Measurements from ENCODE around the gene UBE2L5. TPM values are rescaled to one million over a fixed set of nuclear protein-coding genes. Genes with fewer than 3 reads are reported as not detected.

The UBE2L5 gene
- total RNA-seq, 2 experiments from 2014 or later: not detected

- CTCF ChIA-PET: no interaction called here
These were observed 1.6 kb downstream of the UBE2L5 start for GRCh38 chr13:30423891-30424290.

GRCh38 chr13:30429235-30429634, 6.9 kb downstream of the UBE2L5 start:
- Mint-ChIP-seq H3K36me3 (ENCODE audit: low read depth) (no peaks in the 10 kb centered on the region), H3K9me3 (no peaks in the 10 kb centered on the region), H3K27ac (no peak overlapping the region), H3K4me3 (no peak overlapping the region), H3K27me3 (no peaks in the 10 kb centered on the region), H3K4me1 (ENCODE audit: low read depth) (peaks cover 29% of the 10 kb centered on the region)
- DNase-seq (no peak), ATAC-seq (no peak)
- TF ChIP-seq CTCF (IDR thresholded peaks at IDR 0.05): no peak
- ChIA-PET CTCF (interaction anchor here (0.9 to 1.6 kb wide), 3 partner anchors 35 to 297 kb away, joined by 3 to 4 read pairs (median 3); no protein-coding TSS in a partner anchor), POLR2A (interaction anchor here (0.7 to 2.9 kb wide), 6 partner anchors 9 to 35 kb away, joined by 3 to 10 read pairs (median 4); no protein-coding TSS in a partner anchor)
- intact Hi-C loops (cut with micrococcal nuclease): no loop called here

More at GRCh38 chr13:30423891-30424290, 1.6 kb downstream of the UBE2L5 start:
- POLR2A ChIA-PET: interaction anchor here (1.5 kb wide), 1 partner anchor 42 kb away, joined by 5 read pairs; the partner anchor contains the start of gene HMGB1
- DNase-seq: no peak
- no peak for TF ChIP-seq CTCF (IDR thresholded peaks at IDR 0.05)
- no peaks in the 10 kb centered on the region for H3K36me3 Mint-ChIP-seq (ENCODE audit: low read depth)
- peaks cover 16% of the 10 kb centered on the region for H3K4me1 Mint-ChIP-seq (ENCODE audit: low read depth)
- no peak for ATAC-seq
- H3K9me3 Mint-ChIP-seq: no peaks in the 10 kb centered on the region
- H3K27ac Mint-ChIP-seq: no peak overlapping the region
- peaks cover 2% of the 10 kb centered on the region for H3K27me3 Mint-ChIP-seq
- intact Hi-C loops (cut with micrococcal nuclease): no loop called here
- no peak overlapping the region for H3K4me3 Mint-ChIP-seq

GRCh38 chr13:30429721-30430694, 7.7 kb downstream of the UBE2L5 start:
- Mint-ChIP-seq H3K36me3 (ENCODE audit: low read depth) (no peaks in the 10 kb centered on the region), H3K4me1 (ENCODE audit: low read depth) (peaks cover 29% of the 10 kb centered on the region), H3K27me3 (no peaks in the 10 kb centered on the region), H3K27ac (peak overlapping the region; percentile 85), H3K9me3 (no peaks in the 10 kb centered on the region), H3K4me3 (peak overlapping the region; percentile 45)
- DNase-seq (peak; percentile 60), ATAC-seq (peak; percentile 96)
- intact Hi-C loops (cut with micrococcal nuclease): no loop called here
- ChIA-PET CTCF (interaction anchor here (0.9 to 1.6 kb wide), 6 partner anchors 23 to 615 kb away, joined by 3 to 5 read pairs (median 4); no protein-coding TSS in a partner anchor), POLR2A (interaction anchor here (0.6 to 2.9 kb wide), 11 partner anchors 8 to 583 kb away, joined by 3 to 10 read pairs (median 4); partner anchors contain the start of genes UBE2L5 and USPL1)
- TF ChIP-seq CTCF (IDR thresholded peaks at IDR 0.05): no peak

- ATAC-seq (no peak), DNase-seq (no peak)
- no peaks in the 10 kb centered on the region for H3K36me3 Mint-ChIP-seq (ENCODE audit: low read depth)
- intact Hi-C loops (cut with micrococcal nuclease): no loop called here
- TF ChIP-seq CTCF (IDR thresholded peaks at IDR 0.05): no peak
- H3K4me3 Mint-ChIP-seq: no peak overlapping the region
- peak overlapping the region; percentile 47 for H3K27ac Mint-ChIP-seq
- no peaks in the 10 kb centered on the region for H3K27me3 Mint-ChIP-seq
- no peaks in the 10 kb centered on the region for H3K9me3 Mint-ChIP-seq
- ChIA-PET CTCF (interaction anchor here (1.1 to 1.2 kb wide), 3 partner anchors 24 to 613 kb away, joined by 3 to 5 read pairs (median 5); no protein-coding TSS in a partner anchor), POLR2A (interaction anchor here (0.8 to 2.9 kb wide), 5 partner anchors 26 to 584 kb away, joined by 3 to 6 read pairs (median 3); partner anchors contain the start of gene USPL1)
- H3K4me1 Mint-ChIP-seq (ENCODE audit: low read depth): peaks cover 29% of the 10 kb centered on the region
These were observed 9.1 kb downstream of the UBE2L5 start for GRCh38 chr13:30431269-30431940.
